Esophagus muscularis mucosa (tissue), 4 donors: ENCODE data around the gene ATXN7L3B. TPM values are rescaled to one million over a fixed set of nuclear protein-coding genes. Genes with fewer than 3 reads are reported as not detected.

Source experiments
- DNase-seq: peaks from one replicate; pipeline ENCODE4 v3.0.0-alpha.2; 2017; ENCODE audit errors: extremely low spot score
- H3K27ac ChIP-seq, 4 donors: fragments of 200-600 bp; sonication (generic); replicated peaks in 1 of 4; 1 replicate in 3 of 4; 2 replicates in 1 of 4; pipeline ENCODE4 v1.5.1; 2016 to 2019; ENCODE audit warnings: mild to moderate bottlenecking in 1 of 4
- H3K27me3 ChIP-seq, 4 donors: fragments of 200-600 bp; sonication (generic); one replicate each; pipeline versions ENCODE4 v1.5.1 to v1.6.0; 2016 to 2019
- H3K36me3 ChIP-seq, 4 donors: fragments of 200-600 bp; sonication (generic); one replicate each; pipeline ENCODE4 v1.5.1; 2016 to 2019
- H3K4me1 ChIP-seq, 4 donors: fragments of 200-600 bp; sonication (generic); one replicate each; pipeline ENCODE4 v1.5.1; 2016 to 2019
- H3K4me3 ChIP-seq, 4 donors: fragments of 200-600 bp; sonication (generic); 1 replicate in 2 of 4; 2 replicates in 2 of 4; pipeline ENCODE4 v1.5.1; 2016 to 2019; ENCODE audit warnings: mild to moderate bottlenecking in 4 of 4, moderate library complexity in 1 of 4
- H3K9me3 ChIP-seq, 4 donors: fragments of 200-600 bp; sonication (generic); 1 replicate in 3 of 4; 2 replicates in 1 of 4; pipeline ENCODE4 v1.5.1; 2016 to 2019
- EP300 ChIP-seq: sonication (generic); formaldehyde crosslinking; IDR thresholded peaks from one replicate; pipeline ENCODE4 v1.6.1; 2017; ENCODE audit warnings: antibody characterized with exemption
- POLR2A ChIP-seq: fragments of 450-650 bp; IDR thresholded peaks from one replicate; pipeline ENCODE4 v1.6.1; 2017; ENCODE audit warnings: antibody characterized with exemption, moderate library complexity, mild to moderate bottlenecking, low read depth
- POLR2AphosphoS5 ChIP-seq, 2 donors: sonication (generic); formaldehyde crosslinking; IDR thresholded peaks; one replicate each; pipeline ENCODE4 v1.6.1; 2017; ENCODE audit warnings: antibody characterized with exemption in 2 of 2
- WGBS: methylation state at CpG from one replicate; pipeline ENCODE4 v1.1.5; 2018; 5-methylcytosine and 5-hydroxymethylcytosine counted together
- intact Hi-C: fragments of 100-400 bp; cut with DNase I; formaldehyde crosslinking; loops from one replicate; pipeline ENCODE4 v1.15.1; 2023
- total RNA-seq, 4 donors: library from RNA; depleted of rRNA; stranded (reverse); fragments of >200 nt; gene quantifications; one replicate each; pipeline versions ENCODE4 v1.1.0 to v1.2.1, GENCODE V29; 2016
- TF ChIP-seq, protein P1 (sequence below), 3 experiments: fragments of 200-600 bp in 2 of 3; fragments of 450-650 bp in 1 of 3; sonication (generic) in 2 of 3; IDR thresholded peaks; one replicate each; pipeline ENCODE4 v1.5.1; 2017 to 2019; ENCODE audit warnings: antibody characterized with exemption in 3 of 3, mild to moderate bottlenecking in 2 of 3, moderate library complexity in 1 of 3

ATXN7L3B gene
- total RNA-seq, 4 donors from 2014 or later, result 16.2 to 25.7 (median 20.4) TPM

DNA sequence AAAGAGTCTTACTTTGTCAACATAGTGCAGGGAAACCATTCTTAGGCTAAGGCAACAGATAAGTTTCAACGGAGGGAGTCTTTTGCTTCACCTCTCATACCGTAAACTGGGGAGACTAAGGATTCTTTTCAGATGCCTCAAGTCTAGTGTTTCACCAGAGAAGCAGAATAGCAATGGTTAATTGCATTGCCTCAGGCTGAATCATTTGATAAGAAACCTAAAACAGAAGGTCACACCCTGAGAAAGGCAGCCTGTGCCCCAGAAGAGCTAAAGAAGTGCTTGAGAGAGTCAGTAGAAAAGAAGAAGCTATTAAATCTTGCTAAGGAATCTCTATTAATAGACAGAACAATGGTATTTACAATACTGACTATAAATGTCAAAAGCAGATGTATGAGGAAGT, 21.8 kb upstream of the ATXN7L3B start:
- TF ChIP-seq, protein P1, sequence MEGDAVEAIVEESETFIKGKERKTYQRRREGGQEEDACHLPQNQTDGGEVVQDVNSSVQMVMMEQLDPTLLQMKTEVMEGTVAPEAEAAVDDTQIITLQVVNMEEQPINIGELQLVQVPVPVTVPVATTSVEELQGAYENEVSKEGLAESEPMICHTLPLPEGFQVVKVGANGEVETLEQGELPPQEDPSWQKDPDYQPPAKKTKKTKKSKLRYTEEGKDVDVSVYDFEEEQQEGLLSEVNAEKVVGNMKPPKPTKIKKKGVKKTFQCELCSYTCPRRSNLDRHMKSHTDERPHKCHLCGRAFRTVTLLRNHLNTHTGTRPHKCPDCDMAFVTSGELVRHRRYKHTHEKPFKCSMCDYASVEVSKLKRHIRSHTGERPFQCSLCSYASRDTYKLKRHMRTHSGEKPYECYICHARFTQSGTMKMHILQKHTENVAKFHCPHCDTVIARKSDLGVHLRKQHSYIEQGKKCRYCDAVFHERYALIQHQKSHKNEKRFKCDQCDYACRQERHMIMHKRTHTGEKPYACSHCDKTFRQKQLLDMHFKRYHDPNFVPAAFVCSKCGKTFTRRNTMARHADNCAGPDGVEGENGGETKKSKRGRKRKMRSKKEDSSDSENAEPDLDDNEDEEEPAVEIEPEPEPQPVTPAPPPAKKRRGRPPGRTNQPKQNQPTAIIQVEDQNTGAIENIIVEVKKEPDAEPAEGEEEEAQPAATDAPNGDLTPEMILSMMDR (IDR thresholded peaks at IDR 0.05), result no peak
- TF ChIP-seq EP300 (no peak), POLR2AphosphoS5 (IDR thresholded peaks at IDR 0.05) (no peak), POLR2A (no peak)
- Histone ChIP-seq H3K36me3 (no peaks in the 10 kb centered on the region), H3K4me1 (no peaks in the 10 kb centered on the region), H3K4me3 (no peak overlapping the region), H3K9me3 (no peaks in the 10 kb centered on the region), H3K27ac (no peak overlapping the region), H3K27me3 (peaks cover 0 to 8% (median 0%) of the 10 kb centered on the region in 4 donors)
- intact Hi-C loops, result no loop called here
- DNase-seq, result no peak
- WGBS, result 36% methylated on average over 2 of the region's 2 CpGs

DNA sequence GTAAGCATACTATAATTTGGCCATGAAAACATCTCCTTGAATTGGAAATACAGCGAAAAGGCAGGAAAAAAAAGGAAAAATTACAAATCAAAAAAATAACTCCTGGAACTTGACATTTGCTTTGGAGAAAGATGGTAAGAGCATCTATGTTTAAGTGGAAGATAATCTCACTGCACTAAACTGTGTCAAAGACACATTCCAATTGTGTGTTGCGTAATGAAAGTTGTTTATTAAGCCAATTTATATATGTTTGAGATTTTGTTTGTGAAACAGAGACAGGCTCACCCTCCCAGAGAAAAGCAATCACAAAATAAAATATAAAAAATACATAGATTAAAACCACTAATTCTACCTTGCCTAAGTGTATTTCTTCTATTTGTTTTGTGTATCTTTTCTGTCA, 11.1 kb upstream of the ATXN7L3B start:
- no peak for DNase-seq
- no peaks in the 10 kb centered on the region for H3K9me3 ChIP-seq
- no peak overlapping the region for H3K27ac ChIP-seq
- intact Hi-C loops, result no loop called here
- TF ChIP-seq EP300, result no peak
- TF ChIP-seq, protein P1 (IDR thresholded peaks at IDR 0.05), result no peak
- no peak for TF ChIP-seq POLR2A
- no peaks in the 10 kb centered on the region for H3K4me1 ChIP-seq
- 80% methylated on average over 2 of the region's 2 CpGs for WGBS
- H3K36me3 ChIP-seq, result no peaks in the 10 kb centered on the region
- H3K27me3 ChIP-seq, result no peaks in the 10 kb centered on the region
- H3K4me3 ChIP-seq, result no peak overlapping the region

DNA sequence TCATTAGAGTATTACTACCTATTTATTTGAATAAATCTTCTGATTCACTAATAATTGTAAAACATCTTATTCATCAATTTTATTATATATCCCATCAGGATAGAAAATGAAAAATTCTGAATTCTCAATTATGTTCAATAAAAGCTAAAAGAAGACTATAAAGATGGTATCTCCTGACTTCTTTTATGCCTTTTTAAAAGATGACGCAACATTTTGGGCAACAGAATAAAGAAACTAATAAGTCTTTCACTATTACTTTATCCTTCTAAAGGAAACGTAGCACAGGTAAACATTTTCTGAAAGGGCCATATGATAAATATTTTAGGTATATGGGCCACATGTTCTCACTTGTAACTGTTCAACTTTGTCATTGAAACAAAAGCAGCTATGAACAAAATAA, 10.1 kb upstream of the ATXN7L3B start:
- H3K9me3 ChIP-seq, result no peaks in the 10 kb centered on the region
- no peak for TF ChIP-seq POLR2A
- TF ChIP-seq, protein P1 (IDR thresholded peaks at IDR 0.05), result no peak
- H3K4me1 ChIP-seq, result no peaks in the 10 kb centered on the region
- no peaks in the 10 kb centered on the region for H3K36me3 ChIP-seq
- intact Hi-C loops, result no loop called here
- H3K27me3 ChIP-seq, result no peaks in the 10 kb centered on the region
- no peak for DNase-seq
- no peak overlapping the region for H3K4me3 ChIP-seq
- 68% methylated on average over 2 of the region's 2 CpGs for WGBS
- no peak overlapping the region for H3K27ac ChIP-seq

DNA sequence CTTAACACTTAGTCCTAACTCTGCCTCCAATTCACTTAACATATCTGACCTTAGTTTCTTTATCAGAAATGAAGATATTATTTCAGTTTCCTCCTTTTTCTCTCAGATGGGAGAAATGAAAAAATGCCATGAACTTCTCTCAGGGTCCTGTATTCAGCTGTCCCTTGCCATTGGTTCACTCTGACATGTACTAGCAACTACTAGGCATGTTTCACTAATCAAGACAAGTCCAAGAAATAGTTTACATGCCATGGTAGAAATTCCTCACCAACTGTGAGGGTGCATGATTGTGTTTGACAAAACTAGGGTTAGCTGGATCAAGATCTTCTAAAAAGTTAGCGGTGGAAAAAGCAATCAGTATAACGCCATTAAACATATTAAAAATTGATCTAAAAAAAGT, 7.0 kb upstream of the ATXN7L3B start:
- no peaks in the 10 kb centered on the region for H3K36me3 ChIP-seq
- no peak for DNase-seq
- H3K9me3 ChIP-seq, result no peaks in the 10 kb centered on the region
- H3K27ac ChIP-seq, result no peak overlapping the region
- H3K4me3 ChIP-seq, result no peak overlapping the region
- H3K27me3 ChIP-seq, result no peaks in the 10 kb centered on the region
- TF ChIP-seq, protein P1 (IDR thresholded peaks at IDR 0.05), result no peak
- TF ChIP-seq POLR2AphosphoS5 (IDR thresholded peaks at IDR 0.05) (no peak), EP300 (no peak), POLR2A (no peak)
- 91% methylated on average over 2 of the region's 2 CpGs for WGBS
- no peaks in the 10 kb centered on the region for H3K4me1 ChIP-seq
- intact Hi-C loops, result no loop called here

DNA sequence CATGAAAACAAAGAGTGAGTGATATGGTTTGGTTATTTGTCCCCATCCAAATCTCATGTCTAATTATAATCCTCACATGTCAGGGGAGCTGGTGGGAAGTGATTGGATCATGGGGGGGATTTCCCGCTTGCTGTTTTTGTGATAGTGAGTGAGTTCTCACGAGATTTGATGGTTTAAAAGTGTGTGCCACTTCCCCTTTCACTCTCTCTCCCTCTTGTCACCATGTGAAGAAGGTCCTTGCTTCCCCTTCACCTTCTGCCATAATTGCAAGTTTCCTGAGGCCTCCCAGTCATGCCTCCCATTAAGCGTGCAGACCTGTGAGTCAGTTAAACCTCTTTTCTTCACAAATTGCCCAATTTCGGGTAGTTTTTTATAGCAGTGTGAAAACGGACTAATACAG, 2.1 kb upstream of the ATXN7L3B start:
- H3K36me3 ChIP-seq, result peaks cover 0 to 10% (median 0%) of the 10 kb centered on the region in 4 donors
- H3K9me3 ChIP-seq, result no peaks in the 10 kb centered on the region
- no peaks in the 10 kb centered on the region for H3K27me3 ChIP-seq
- intact Hi-C loops, result no loop called here
- peaks cover 21 to 28% (median 27%) of the 10 kb centered on the region in 4 donors for H3K4me1 ChIP-seq
- H3K27ac ChIP-seq, result no peak overlapping the region
- H3K4me3 ChIP-seq, result no peak overlapping the region
- DNase-seq, result no peak
- WGBS, result 79% methylated on average over 5 of the region's 5 CpGs
- TF ChIP-seq POLR2A (no peak), POLR2AphosphoS5 (IDR thresholded peaks at IDR 0.05) (no peak), EP300 (no peak)
- TF ChIP-seq, protein P1 (IDR thresholded peaks at IDR 0.05), result no peak
